Measurements from ENCODE around the gene HTRA1. TPM values are rescaled to one million over a fixed set of nuclear protein-coding genes. Genes with fewer than 3 reads are reported as not detected.

The HTRA1 gene
- total RNA-seq, 4 donors from 2014 or later: 14.2 to 23.2 (median 17.2) TPM

DNA sequence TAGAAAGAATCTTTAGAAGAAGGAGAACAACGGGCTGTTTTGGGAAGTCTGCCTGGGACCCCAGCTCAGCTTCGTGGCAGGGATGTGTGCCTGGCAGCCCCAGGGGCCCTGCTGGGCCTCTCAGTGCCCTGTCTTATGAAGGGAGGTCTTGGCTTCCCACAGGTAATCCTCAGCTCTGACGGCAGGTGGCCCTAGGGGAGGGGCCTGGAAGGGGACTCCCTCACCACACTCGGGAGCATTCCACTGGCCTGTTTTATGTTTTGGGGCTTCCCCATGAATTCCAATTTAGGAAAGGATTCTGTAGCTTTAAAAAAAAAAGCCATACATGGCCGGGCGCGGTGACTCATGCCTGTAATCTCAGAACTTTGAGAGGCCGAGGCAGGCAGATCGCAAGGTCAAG, 96.2 kb downstream of the HTRA1 start:
- intact Hi-C loops (cut with DNase I; ENCODE audit: low total_unique reads) (no loop called here), in situ Hi-C loops (cut with MboI; ENCODE audit: low sequenced_read_pairs in 4 of 4) (loop anchor here in 1 of 4 donors (25.0 kb wide), 1 partner anchor 120 kb away; no protein-coding TSS in a partner anchor)
- DNase-seq (no peak), ATAC-seq (no peak)
- no peak overlapping the region for H3K4me3 ChIP-seq
- no peaks in the 10 kb centered on the region for H3K9me3 ChIP-seq
- H3K27ac ChIP-seq: no peak overlapping the region
- no peaks in the 10 kb centered on the region for H3K4me1 ChIP-seq
- TF ChIP-seq POLR2A (IDR thresholded peaks at IDR 0.05): no peak
- TF ChIP-seq, protein P1, sequence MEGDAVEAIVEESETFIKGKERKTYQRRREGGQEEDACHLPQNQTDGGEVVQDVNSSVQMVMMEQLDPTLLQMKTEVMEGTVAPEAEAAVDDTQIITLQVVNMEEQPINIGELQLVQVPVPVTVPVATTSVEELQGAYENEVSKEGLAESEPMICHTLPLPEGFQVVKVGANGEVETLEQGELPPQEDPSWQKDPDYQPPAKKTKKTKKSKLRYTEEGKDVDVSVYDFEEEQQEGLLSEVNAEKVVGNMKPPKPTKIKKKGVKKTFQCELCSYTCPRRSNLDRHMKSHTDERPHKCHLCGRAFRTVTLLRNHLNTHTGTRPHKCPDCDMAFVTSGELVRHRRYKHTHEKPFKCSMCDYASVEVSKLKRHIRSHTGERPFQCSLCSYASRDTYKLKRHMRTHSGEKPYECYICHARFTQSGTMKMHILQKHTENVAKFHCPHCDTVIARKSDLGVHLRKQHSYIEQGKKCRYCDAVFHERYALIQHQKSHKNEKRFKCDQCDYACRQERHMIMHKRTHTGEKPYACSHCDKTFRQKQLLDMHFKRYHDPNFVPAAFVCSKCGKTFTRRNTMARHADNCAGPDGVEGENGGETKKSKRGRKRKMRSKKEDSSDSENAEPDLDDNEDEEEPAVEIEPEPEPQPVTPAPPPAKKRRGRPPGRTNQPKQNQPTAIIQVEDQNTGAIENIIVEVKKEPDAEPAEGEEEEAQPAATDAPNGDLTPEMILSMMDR (IDR thresholded peaks at IDR 0.05 in 4 of 5, conservative IDR thresholded peaks at IDR 0.05 in 1 of 5): no peak
- no peaks in the 10 kb centered on the region for H3K36me3 ChIP-seq
- H3K27me3 ChIP-seq: peaks cover 0 to 8% (median 1%) of the 10 kb centered on the region in 3 donors

DNA sequence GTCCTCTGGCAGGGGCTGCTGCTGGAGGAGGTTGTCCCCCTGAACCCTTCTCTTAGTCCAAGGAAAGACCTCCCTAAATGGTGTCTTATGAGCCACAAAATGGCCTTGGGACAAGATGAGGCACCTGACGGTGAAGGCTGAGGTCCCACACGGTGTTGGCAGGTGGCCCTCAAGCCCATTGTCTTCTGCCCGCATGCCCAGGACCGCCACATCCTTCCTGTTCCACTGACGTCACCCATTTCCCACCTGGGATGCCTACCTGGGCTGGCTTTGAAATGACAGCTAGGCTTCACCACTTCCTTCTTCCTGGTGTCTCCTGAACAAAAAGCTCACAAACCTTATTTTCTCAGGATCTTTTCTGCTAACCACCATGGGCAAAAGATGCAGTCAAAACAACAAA, 97.1 kb downstream of the HTRA1 start:
- no peaks in the 10 kb centered on the region for H3K36me3 ChIP-seq
- H3K27me3 ChIP-seq: peaks cover 0 to 8% (median 2%) of the 10 kb centered on the region in 3 donors
- DNase-seq (no peak), ATAC-seq (no peak)
- no peaks in the 10 kb centered on the region for H3K4me1 ChIP-seq
- intact Hi-C loops (cut with DNase I; ENCODE audit: low total_unique reads): no loop called here
- no peak for TF ChIP-seq POLR2A (IDR thresholded peaks at IDR 0.05)
- TF ChIP-seq, protein P1 (IDR thresholded peaks at IDR 0.05 in 4 of 5, conservative IDR thresholded peaks at IDR 0.05 in 1 of 5): no peak
- H3K27ac ChIP-seq: no peak overlapping the region
- no peaks in the 10 kb centered on the region for H3K9me3 ChIP-seq
- no peak overlapping the region for H3K4me3 ChIP-seq
- in situ Hi-C loops (cut with MboI; ENCODE audit: low sequenced_read_pairs in 4 of 4): loop anchor here in 1 of 4 donors (25.0 kb wide), 1 partner anchor 121 kb away; no protein-coding TSS in a partner anchor

DNA sequence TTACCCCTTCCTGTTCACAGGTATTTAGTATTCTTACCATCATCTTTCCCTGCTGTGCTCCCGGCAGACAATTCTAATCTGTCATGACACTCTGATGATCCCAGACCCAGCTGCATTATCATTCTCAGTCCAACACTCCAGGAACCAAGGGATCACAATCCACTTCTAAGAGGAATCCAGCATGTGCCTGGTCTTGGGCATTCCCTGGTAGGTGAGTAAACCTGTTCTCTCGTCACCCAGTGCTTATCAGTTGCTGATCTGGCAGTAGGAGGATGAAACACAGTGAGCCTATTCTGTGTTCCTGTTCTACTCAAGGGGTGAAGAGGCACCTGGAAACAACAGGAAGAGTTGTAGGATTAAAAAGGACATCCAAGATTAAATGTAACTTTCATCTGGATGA, 97.9 kb downstream of the HTRA1 start:
- Histone ChIP-seq H3K36me3 (no peaks in the 10 kb centered on the region), H3K27ac (no peak overlapping the region), H3K4me3 (no peak overlapping the region), H3K4me1 (no peaks in the 10 kb centered on the region), H3K9me3 (no peaks in the 10 kb centered on the region), H3K27me3 (peaks cover 0 to 8% (median 2%) of the 10 kb centered on the region in 3 donors)
- DNase-seq: no peak
- intact Hi-C loops (cut with DNase I; ENCODE audit: low total_unique reads): no loop called here
- ATAC-seq: no peak
- TF ChIP-seq, protein P1 (IDR thresholded peaks at IDR 0.05 in 4 of 5, conservative IDR thresholded peaks at IDR 0.05 in 1 of 5): no peak
- no peak for TF ChIP-seq POLR2A (IDR thresholded peaks at IDR 0.05)
- in situ Hi-C loops (cut with MboI; ENCODE audit: low sequenced_read_pairs in 4 of 4): loop anchor here in 1 of 4 donors (25.0 kb wide), 1 partner anchor 122 kb away; no protein-coding TSS in a partner anchor

GRCh38 chr10:122560279-122560804, 99.0 kb downstream of the HTRA1 start, which contains the start of gene DMBT1:
TSS of gene DMBT1 (plus strand) at chr10:122560754. CDS start at chr10:122560771, 17 bp downstream.
- Histone ChIP-seq H3K4me1 (peaks cover 0 to under 1% of the 10 kb centered on the region in 2 donors), H3K36me3 (no peaks in the 10 kb centered on the region), H3K27ac (no peak within 1 kb of the TSS), H3K4me3 (no peak within 1 kb of the TSS), H3K27me3 (peaks cover 0 to 8% (median 2%) of the 10 kb centered on the region in 3 donors), H3K9me3 (no peaks in the 10 kb centered on the region)
- in situ Hi-C loops (cut with MboI; ENCODE audit: low sequenced_read_pairs in 4 of 4) (loop anchor here (10.0 to 25.0 kb wide), 5 partner anchors 106 to 266 kb away; partner anchors contain the start of gene ARMS2 (in 1 of the 4)), intact Hi-C loops (cut with DNase I; ENCODE audit: low total_unique reads) (loop anchor here (10.0 kb wide), 1 partner anchor 96 kb away; the partner anchor contains the start of gene HTRA1)
- DNase-seq (no peak), ATAC-seq (no peak)
- TF ChIP-seq POLR2A (IDR thresholded peaks at IDR 0.05): no peak
- TF ChIP-seq, protein P1 (IDR thresholded peaks at IDR 0.05 in 4 of 5, conservative IDR thresholded peaks at IDR 0.05 in 1 of 5): no peak
